Activated CD8-positive, alpha-beta memory T cell treated with anti-CD3 and anti-CD28 coated beads, Interleukin-2, amount 50 U/mL, for 24 hours (primary cell): ENCODE data around the gene SLC27A5.
"Not testable (repeated sequence)": the region's sequence is repeated elsewhere in the genome, so short reads cannot be mapped to it uniquely, and the experiment has no call there.

Source experiments
- DNase-seq: peaks from one replicate; pipeline ENCODE4 v3.0.0-alpha.2; 2020; ENCODE audit errors: extremely low read depth

Gene SLC27A5

DNA sequence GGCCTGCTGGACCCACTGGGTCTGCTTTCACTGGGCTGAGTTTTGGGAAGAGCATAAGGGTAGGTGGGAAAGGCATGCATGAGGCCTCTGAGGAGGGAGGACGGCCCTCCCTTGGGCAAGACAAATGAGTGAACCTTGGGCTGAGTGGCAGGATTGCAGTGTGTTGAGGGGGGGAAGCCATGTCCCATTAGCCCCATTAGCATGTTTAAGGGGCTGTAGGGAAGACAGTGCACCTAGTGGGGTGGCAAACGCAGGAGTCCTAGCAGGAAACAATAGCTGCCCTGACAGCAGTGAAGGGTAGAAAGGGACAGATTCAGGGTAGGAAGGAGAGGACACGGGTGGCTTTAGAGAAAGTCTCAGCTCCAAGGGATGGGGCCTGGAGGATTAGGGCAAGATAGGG lies 10.9 kb upstream of the SLC27A5 start:
- no peak for DNase-seq

DNA sequence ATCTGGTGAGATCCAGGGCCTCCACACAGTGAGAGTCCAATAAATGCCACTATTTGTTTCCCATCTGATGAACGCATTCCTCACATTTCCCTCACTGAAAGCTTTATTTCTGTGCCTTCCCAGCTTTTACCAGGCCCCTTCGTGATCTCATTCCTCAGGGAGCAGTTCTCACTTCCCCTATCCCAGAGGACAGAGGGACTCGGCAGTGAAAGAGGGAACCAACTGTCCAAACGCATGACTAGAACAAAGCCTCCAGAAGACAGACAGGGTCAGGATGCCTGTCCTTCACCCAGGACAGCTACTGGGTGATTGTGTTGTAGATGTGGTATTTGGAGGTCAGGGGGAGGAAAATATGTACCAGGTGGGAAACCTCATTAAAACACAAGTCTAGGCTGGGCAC lies 9.9 kb upstream of the SLC27A5 start:
- DNase-seq, result no peak

GRCh38 chr19:58520257-58520599 lies 8.4 kb upstream of the SLC27A5 start:
- no peak for DNase-seq

GRCh38 chr19:58519355-58520256 lies 7.8 kb upstream of the SLC27A5 start, which contains the start of gene ZBTB45:
ZBTB45 (minus strand) TSS chr19:58519810; CDS start chr19:58517673, 2,137 bp downstream.
- DNase-seq, result peak; percentile 81

DNA sequence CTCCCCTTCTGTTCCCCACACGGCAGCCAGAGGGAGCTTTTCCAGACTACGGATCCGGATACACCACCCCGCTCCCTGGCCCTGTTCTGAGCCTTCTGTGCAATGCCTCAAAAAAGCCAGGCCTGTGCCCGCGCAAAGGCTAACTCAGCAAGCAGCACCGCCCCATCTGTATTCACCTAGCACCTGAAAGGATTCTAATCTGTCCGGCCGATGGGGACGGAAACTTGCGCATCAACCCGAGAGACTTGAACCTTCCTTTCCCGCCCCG lies 7.2 kb upstream of the SLC27A5 start:
- no peak for DNase-seq

GRCh38 chr19:58518256-58519086 lies 6.7 kb upstream of the SLC27A5 start:
- no peak for DNase-seq

DNA sequence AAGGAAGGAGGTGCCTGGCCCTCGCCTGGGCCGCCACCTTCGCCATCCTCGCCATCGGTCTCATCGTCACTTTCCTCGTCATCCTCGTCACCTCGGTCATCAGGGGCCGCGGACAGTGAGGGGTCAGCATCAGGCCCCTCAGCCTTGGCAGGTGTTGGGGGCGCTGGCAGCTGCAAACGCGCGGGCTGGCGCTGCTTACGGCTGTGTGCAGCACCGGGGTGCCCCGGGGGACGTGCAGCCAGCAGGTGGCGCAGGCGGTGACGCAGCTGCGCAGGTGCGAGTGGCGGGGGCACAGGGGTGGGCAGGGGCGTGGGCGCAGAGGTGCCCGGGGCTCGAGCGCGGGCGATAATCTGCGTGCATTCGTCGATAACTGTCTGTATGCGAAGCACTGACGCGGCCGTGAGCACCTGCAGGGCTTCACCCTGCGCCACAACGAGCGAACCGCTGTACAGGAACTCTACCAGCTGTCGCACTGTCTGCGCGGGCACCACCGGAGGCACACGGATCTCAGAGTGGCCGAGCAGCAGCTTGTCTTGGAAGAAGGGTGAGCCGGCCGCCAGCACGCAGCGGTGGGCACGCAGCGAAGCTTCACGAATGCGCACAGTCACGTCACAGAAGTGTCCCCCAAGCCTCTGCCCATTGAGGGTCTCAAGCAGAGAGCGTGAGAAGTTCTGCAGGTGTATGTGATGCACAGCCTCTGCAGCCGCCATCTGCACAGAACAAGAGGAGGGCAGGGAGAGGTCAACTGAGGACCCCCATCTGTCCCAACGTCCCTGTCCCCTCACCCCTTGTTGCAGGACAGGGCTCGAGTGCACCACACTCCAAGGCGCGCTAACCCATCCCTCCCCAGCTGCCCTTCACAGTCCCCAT lies 5.4 kb upstream of the SLC27A5 start:
- DNase-seq, result no peak

DNA sequence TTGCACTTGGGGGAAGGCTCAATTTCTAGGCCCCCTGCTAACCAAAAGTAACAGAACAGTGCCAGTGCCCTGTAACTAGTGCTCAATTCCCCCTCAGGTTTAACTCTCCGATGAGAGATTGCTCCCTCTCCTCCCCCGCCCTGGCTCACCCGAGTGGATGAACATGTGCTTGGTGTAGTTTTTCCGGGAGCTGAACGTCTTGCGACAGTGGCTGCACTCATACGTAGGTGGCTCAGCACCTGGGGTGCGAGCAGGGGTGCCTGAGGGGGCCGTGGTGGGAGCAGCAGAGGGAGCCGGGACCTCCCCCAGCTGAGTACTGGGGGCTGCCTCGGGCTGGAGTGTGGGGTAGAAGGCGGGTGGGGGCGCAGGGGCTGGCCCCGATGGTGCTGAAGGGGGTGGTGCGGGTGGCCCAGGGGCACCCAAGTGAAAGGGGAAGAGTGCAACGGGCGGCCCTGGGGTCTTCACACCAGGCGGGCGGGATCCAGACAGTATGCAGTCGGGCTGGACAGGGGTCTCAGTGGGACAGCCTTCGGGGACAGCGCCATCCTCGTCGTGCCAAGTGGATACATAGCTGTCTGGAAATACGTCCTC lies 4.5 kb upstream of the SLC27A5 start:
- no peak for DNase-seq

DNA sequence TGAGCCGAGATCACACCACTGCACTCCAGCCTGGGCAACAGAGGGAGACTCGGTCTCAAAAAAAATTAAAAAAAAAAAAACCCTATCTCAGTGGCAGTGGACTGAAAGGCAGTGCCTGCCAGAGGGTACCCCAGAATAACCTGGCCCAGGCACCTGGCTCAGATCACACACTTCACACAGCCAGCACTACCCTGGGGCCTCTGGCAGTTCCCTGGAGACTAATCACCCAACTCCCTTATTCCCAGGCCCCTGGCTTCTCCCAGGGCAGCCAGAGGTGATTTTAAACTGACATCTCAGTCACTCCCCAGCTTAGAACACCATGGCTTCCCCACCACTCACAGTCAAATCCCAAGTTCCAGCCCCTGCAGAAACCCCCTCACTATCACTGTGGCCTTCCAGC lies 3.5 kb upstream of the SLC27A5 start:
- no peak for DNase-seq

DNA sequence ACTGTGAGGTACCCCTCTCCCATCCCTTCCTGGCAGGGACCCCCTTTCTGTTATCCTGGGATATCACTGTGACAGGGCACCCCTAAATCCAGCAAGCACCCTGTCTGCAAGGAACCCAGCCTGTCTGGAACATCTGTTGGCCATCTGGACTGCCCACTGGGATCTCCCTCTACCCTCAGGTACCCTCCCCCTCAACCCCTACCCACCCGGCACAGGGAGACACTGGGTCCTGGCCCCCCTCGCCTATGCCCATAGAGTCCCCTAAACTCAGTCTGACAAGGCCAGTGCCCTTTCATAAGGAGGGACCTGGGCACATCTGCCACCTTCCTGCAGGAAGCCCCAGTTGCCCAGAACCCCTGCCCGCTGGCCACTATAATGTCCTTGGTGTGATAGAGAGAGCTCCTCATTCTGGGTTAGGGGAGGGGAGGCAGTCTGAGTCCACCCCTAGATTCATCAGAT lies 2.8 kb upstream of the SLC27A5 start:
- no peak for DNase-seq

DNA sequence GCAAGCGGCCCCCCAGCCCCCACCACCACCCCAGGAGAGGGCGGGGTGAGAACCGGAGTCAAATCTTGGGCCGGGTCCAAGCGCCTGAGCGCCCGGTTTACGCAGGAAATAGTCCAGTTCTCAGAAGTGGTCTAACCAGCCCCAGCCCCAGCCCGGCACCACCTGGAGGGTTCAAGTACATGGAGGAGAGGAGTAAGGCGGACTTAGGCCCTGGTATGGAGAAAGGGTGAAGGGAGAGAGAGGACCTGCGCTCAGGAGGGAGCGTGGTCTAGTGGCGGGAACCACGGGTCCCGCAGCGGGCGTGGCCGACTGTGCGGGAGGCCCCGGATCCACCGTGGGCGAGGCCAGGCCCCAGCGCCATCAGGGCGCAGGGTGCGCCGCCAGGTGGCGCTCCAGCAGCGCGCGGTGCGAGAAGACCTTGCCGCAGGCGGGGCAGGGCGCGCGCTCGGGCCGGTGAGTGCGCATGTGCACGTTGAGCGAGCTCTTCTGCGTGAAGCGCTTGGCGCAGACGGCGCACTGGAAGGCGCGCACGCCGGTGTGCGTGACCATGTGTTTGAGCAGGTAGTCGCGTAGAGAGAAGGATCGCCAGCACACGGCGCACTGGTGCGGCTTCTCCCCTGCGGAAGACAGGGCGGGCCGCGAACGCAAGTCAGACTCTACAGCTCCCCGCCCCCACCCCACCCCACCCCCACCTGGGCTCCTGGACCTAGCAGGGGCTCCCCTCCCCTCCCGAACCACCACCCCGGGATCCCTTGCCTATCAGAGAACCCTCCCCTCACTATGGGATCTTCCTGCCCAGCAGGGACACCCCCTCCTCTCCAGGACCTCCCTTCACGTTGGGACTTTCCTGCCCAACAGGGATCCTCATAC lies 2.1 kb upstream of the SLC27A5 start:
- DNase-seq, result peak; percentile 88

DNA sequence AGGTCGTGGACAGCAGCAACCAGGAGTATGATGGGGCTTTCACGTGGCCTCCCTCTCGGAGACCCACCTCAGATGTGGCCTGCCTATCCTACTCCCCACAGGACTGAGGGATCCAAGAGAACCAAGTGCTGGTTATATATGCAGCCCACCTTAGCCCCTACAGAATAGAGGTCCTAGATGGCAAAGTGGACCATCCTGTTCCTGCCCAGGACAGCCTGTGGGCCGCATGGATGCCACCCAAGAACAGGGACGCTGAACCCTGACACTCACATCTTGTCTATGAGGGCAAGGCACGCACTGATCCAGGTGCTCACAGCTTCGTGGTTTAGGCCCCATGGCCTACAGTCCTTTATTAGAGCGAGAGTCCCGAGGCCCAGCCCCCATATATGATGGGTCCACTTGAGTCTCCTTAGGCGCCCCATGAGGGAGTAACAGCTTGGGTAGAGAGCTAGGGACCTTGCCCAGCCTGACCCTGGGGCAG lies 1.5 kb upstream of the SLC27A5 start:
- no peak for DNase-seq

- no peak for DNase-seq
Observed at GRCh38 chr19:58510084-58510862, 1.5 kb downstream of the SLC27A5 start.

GRCh38 chr19:58509731-58510083 lies 2.1 kb downstream of the SLC27A5 start:
- no peak for DNase-seq

DNA sequence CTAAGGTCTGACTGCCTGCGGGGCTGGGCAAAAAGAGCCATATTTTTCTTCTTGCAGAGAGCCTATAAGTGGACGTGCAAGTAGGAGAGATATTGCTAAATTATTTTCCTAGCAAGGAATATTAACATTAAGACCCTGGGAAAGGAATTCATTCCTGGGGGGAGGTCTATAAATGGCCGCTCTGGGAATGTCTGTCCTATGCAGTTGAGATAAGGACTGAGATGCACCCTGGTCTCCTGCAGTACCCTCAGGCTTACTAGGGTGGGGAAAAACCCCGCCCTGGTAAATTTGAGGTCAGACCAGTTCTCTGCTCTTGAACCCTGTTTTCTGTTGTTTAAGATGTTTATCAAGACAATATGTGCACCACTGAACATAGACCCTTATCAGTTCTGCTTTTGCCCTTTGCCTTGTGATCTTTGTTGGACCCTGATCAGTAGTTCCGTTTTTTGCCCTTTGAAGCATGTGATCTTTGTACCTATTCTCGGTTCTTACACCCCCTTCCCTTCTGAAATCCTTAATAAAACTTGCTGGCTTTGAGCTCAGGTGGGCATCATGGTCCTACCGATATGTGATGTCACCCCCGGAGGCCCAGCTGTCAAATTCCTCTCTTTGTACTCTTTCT lies 4.1 kb downstream of the SLC27A5 start:
- DNase-seq, result not testable (repeated sequence)

GRCh38 chr19:58500242-58500641 lies 11.6 kb downstream of the SLC27A5 start:
- no peak for DNase-seq

DNA sequence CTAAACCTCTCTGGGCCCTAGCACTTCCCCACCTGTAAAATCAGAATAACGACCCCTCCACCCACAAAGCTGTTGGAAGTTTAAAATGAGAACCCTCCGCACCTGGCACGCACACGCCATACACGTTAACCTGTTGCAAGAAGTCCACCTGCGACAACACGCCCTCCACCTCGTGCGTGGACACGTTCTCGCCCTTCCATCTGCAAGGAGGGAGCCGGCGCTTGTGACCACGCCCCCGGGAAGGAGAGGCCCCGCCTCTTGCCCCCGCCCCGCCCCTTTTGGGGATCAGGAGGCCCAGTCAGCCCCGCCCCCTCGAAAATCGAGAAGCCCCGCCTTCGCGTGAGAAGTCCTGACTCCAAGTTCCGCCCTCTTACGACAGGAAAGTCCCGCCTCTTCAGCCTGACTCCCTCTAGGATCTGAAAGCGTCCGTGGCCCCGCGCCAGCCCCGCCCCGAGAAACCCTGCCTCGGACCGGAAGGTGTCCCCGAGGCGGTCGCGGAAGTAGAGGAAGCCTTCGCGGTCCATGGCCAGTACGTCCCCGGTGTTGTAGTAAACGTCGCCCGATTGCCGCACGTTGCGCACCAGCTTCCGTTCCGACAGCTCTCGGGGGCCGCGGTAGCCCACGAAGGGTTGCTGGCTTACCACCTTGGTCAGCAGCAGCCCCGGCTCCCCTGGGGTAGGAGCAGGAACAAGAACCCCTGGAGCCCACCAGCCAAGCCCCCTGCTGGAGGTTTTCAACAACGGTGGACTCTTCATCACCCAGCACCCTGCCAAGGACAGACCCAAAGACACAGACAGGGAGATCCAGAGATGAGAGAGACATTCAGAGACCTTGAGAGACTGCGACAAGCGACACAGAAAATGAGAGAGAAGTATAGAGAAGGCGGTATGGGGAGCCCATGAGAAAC lies 12.5 kb downstream of the SLC27A5 start:
- peak; percentile 98 for DNase-seq

DNA sequence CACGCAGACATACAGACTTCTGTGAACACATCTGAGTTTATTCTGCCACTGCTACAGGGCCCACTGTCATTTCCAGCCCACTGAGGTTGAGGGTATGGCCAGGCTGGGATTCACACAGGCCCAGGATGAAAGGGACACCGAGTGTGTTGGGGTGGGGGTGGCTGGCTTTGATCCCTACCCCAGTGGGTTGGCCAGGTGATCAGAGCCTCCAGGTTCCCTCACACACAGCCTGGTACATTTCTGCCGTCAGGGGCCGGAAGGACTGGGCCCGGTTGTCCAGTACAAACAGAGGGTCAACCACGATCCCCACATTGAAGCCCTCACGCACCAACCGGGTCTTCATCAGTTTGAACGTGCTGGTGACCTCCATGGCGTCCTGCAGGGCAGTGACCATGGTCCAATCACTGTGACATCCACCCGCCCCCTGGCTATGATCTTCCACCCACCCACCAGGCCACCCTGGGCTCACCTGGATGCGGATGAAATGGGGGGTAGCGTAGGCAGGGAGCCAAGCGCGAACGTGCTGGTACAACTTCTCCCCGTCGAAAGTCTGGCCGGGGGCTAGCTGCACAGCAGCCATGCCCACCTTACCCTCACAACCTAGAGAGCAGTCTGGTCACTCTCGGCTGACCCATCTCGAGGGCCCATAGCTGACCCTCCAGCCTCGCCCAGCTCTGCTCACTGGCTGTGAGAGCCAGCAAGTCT lies 13.3 kb downstream of the SLC27A5 start:
- DNase-seq, result no peak
